IPS DF 6.9 (cell line): ENCODE measurements around the gene ZNF415.
A peak's percentile ranks its signal among the peaks of the same experiment; 100 is the strongest.

ENCODE experiments used
- DNase-seq: peaks from one replicate; pipeline ENCODE4 v3.0.0-alpha.2; 2013; ENCODE audit warnings: low read depth, low spot score
- H3K27ac ChIP-seq: one replicate; pipeline ENCODE4 v1.5.1; 2013; ENCODE audit warnings: low read length, control low read depth
- H3K27me3 ChIP-seq: 2 replicates; pipeline ENCODE4 v1.6.1; 2013; ENCODE audit warnings: mild to moderate bottlenecking, low read length; ENCODE audit not compliant: control insufficient read depth, insufficient read depth
- H3K36me3 ChIP-seq: 2 replicates; pipeline ENCODE4 v1.6.1; 2013; ENCODE audit warnings: low read length; ENCODE audit not compliant: control insufficient read depth, insufficient read depth
- H3K4me1 ChIP-seq: 2 replicates; pipeline ENCODE4 v1.6.1; 2013; ENCODE audit warnings: low read length; ENCODE audit not compliant: control insufficient read depth, insufficient read depth
- H3K4me3 ChIP-seq: 2 replicates; pipeline ENCODE4 v1.5.1; 2013; ENCODE audit warnings: mild to moderate bottlenecking, low read length
- H3K9me3 ChIP-seq: 2 replicates; pipeline ENCODE4 v1.6.1; 2013; ENCODE audit warnings: low read length, inconsistent platforms; ENCODE audit not compliant: control insufficient read depth, insufficient read depth
- WGBS: extraction: QIAGEN DNeasy Blood & Tissue Kit; methylation state at CpG from one replicate; pipeline ENCODE4 v1.1.7; 2013; ENCODE audit warnings: mixed read lengths, missing lambda C conversion rate; ENCODE audit not compliant: insufficient read length, insufficient coverage; 5-methylcytosine and 5-hydroxymethylcytosine counted together

The ZNF415 gene

DNA sequence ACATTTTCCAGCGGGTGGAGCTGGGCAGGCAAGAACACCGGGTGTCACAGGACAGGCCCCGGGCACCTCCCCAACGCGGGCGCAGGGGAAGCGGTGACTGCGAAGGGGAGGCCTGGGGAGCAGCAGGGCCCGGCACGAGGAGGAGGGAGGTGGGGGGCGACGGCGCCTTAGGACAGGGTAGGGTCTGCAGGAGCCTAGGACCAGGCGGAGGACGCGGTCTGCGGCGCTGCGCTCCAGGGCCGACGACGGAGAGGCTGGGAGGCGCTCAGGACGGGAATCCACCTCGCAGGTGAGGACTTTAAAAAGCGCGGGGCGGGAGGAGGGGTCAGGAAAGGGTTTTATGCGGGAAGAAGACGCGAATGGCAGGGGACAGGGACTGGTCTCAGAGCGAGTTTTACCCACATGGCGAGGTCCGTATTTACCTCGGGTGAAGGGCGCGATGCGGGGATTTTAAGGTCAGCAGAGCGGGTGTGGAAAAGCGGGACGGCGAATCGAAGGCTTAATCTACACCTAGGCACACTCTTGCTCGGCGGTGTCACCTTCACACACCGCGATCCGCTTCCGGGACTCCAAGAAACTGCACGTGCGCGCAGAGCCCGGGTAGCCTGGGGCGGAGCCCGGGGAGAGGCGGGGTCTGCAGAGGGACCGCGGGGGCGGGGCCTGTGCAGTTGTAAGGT lies 74.7 kb downstream of the ZNF415 start:
- WGBS: no CpG with 5 or more reads among the region's 59 CpGs
- H3K4me1 ChIP-seq: no peaks in the 10 kb centered on the region
- no peaks in the 10 kb centered on the region for H3K36me3 ChIP-seq
- DNase-seq: no peak
- peak overlapping the region; percentile 35; the same call in 1 of the 2 replicates for H3K4me3 ChIP-seq
- H3K9me3 ChIP-seq: no peaks in the 10 kb centered on the region; the same call in 1 of the 2 replicates
- no peaks in the 10 kb centered on the region for H3K27me3 ChIP-seq
- H3K27ac ChIP-seq: no peak overlapping the region
